ENCODE results near the gene HOXA11. TPM values are rescaled to one million over a fixed set of nuclear protein-coding genes. Genes with fewer than 3 reads are reported as not detected.

HOXA11 gene
- total RNA-seq, 1 donor from 2014 or later, result not detected

DNA sequence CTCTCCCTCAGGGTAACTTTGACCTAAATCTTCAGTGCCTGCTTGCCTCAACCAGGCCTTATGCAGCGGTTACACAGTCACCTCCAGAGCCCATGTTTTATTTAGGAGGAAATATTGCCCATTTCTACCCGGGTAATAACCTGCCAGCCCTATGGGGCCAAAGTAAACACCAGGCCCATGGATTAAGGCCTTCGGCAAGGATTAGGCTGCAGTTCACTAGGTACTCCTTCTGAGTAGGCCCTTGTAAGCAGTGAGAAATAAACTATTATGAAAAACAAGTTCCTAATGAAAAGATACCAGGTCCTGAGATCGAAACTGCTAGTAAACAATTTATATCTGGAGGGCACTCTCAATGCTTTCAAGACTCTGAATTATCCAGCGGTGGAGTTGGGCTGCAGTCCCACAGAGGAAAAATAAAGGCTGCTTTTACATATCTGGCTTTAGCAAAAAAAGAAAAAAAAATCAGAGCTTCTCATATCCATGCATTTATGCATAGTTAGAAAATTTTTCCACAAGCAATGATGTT is 7.2 kb downstream of the HOXA11 start:
- TF ChIP-seq, protein P1, sequence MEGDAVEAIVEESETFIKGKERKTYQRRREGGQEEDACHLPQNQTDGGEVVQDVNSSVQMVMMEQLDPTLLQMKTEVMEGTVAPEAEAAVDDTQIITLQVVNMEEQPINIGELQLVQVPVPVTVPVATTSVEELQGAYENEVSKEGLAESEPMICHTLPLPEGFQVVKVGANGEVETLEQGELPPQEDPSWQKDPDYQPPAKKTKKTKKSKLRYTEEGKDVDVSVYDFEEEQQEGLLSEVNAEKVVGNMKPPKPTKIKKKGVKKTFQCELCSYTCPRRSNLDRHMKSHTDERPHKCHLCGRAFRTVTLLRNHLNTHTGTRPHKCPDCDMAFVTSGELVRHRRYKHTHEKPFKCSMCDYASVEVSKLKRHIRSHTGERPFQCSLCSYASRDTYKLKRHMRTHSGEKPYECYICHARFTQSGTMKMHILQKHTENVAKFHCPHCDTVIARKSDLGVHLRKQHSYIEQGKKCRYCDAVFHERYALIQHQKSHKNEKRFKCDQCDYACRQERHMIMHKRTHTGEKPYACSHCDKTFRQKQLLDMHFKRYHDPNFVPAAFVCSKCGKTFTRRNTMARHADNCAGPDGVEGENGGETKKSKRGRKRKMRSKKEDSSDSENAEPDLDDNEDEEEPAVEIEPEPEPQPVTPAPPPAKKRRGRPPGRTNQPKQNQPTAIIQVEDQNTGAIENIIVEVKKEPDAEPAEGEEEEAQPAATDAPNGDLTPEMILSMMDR (IDR thresholded peaks at IDR 0.05; ENCODE audit: insufficient read depth, low read length, severe bottlenecking), result no peak
- FAIRE-seq, result no peak
- Histone ChIP-seq H3K4me3 (ENCODE audit: low read depth, low read length) (no peak overlapping the region), H3K27me3 (ENCODE audit: control insufficient read depth, insufficient read depth, low read length) (peaks cover 63% of the 10 kb centered on the region), H3K36me3 (ENCODE audit: control insufficient read depth, insufficient read depth, low read length) (no peaks in the 10 kb centered on the region)
- no peak for DNase-seq (ENCODE audit: low read depth)

DNA sequence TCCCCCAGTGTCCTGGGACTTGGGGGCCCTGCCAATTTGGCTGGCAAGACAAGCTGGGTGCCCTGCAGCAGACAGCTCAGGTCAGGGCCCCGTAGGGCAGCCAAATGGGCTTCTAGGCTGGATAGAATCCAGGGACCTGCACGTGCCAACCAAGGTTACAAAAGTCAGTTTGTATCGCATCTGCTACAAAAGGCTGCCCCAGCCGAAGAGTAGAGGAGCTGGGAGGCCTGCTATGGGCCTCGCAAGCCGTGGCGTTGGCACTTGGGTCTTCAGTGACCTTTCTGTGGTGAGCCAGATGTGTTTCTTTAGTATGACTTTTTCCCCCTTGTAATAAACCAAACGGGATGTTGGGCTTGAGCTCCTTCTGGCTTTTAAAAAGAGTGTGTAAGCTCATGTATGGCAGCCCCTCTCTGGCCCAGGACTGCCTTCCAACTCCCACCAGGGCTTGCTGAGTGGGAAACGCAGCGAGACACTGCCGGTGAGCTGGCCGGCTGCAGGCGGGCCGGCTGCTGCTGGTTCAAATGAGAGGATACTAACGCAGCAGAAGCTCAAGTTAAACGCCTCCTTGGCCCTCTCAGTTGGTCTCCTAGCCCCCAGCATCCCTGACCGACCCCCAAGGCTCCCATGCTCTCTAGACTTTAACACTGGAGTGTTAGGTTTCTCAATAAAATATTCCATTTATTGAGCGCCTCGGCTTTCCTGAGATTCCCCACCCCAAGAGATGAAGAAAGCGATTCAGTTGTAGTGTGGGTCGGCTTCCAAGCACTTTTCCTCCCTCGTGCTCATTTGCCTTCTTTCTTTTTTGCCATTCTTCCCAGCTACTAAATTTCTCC is 7.9 kb downstream of the HOXA11 start:
- no peak for DNase-seq (ENCODE audit: low read depth)
- TF ChIP-seq, protein P1 (IDR thresholded peaks at IDR 0.05; ENCODE audit: insufficient read depth, low read length, severe bottlenecking), result no peak
- no peak for FAIRE-seq
- Histone ChIP-seq H3K27me3 (ENCODE audit: control insufficient read depth, insufficient read depth, low read length) (peaks cover 63% of the 10 kb centered on the region), H3K36me3 (ENCODE audit: control insufficient read depth, insufficient read depth, low read length) (no peaks in the 10 kb centered on the region), H3K4me3 (ENCODE audit: low read depth, low read length) (no peak overlapping the region)

DNA sequence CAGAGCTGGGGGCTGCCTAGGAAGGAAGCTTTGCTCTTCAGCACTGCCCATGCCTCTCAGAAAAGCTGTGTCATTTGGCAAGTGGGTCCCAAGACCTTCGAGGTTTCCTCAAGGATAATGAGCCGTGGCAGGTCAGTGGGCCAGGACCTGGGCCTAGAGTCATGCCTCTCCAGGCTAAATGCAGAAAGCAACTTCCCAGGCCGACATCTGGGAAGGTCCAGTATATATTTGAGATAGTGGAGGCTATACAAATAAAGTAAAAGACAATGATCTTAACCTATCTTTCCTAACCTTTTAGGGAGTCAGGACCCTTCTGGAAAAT is 8.5 kb downstream of the HOXA11 start:
- H3K27me3 ChIP-seq (ENCODE audit: control insufficient read depth, insufficient read depth, low read length), result peaks cover 68% of the 10 kb centered on the region
- no peaks in the 10 kb centered on the region for H3K36me3 ChIP-seq (ENCODE audit: control insufficient read depth, insufficient read depth, low read length)
- H3K4me3 ChIP-seq (ENCODE audit: low read depth, low read length), result no peak overlapping the region
- TF ChIP-seq, protein P1 (IDR thresholded peaks at IDR 0.05; ENCODE audit: insufficient read depth, low read length, severe bottlenecking), result no peak
- FAIRE-seq, result no peak
- no peak for DNase-seq (ENCODE audit: low read depth)

DNA sequence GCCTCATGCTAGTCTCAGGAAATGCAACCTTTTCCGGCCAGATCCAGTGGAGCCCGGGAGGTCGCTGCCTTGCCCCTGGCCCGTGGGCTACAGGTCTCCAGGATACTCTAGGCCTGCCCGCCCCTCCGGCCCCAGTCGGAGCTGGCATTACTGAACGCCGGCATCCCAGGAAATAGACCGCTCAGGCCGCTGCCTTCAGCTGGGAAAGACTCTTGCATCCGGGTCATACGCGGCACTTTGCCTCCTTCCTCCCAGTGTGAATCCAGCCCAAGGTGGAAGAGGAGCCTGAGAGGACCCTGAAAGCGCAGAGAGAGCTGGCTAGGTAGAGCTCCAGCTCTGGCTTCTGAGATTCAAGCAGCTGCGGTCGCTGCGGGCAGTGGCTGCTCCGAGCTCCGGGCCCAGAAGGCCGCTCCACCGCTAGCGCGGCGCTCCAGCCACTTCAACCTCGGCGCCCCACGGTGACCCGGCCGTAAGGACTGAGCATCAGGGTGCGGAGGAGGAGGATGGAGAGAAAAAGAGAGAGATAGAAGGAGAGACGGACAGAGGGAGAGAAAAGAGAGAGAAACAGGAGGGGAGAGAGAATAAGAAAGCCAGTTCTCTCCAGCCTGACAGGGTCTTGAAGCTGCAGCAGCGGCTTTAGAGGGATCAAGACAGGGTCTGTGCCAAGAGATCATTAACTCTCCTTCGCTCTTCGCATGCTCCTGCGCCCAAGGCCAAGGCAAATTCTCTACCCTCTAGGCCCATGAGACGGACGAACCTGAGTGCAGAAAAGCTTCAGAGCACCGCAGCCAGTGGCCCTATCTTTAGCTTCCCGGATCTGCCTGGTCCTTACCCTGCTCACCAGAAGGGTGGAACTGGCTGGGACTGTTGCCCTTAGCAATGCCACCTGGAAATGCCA is 9.2 kb downstream of the HOXA11 start:
- FAIRE-seq, result no peak
- TF ChIP-seq, protein P1 (IDR thresholded peaks at IDR 0.05; ENCODE audit: insufficient read depth, low read length, severe bottlenecking), result no peak
- Histone ChIP-seq H3K4me3 (ENCODE audit: low read depth, low read length) (no peak overlapping the region), H3K36me3 (ENCODE audit: control insufficient read depth, insufficient read depth, low read length) (no peaks in the 10 kb centered on the region), H3K27me3 (ENCODE audit: control insufficient read depth, insufficient read depth, low read length) (peaks cover 73% of the 10 kb centered on the region)
- no peak for DNase-seq (ENCODE audit: low read depth)

DNA sequence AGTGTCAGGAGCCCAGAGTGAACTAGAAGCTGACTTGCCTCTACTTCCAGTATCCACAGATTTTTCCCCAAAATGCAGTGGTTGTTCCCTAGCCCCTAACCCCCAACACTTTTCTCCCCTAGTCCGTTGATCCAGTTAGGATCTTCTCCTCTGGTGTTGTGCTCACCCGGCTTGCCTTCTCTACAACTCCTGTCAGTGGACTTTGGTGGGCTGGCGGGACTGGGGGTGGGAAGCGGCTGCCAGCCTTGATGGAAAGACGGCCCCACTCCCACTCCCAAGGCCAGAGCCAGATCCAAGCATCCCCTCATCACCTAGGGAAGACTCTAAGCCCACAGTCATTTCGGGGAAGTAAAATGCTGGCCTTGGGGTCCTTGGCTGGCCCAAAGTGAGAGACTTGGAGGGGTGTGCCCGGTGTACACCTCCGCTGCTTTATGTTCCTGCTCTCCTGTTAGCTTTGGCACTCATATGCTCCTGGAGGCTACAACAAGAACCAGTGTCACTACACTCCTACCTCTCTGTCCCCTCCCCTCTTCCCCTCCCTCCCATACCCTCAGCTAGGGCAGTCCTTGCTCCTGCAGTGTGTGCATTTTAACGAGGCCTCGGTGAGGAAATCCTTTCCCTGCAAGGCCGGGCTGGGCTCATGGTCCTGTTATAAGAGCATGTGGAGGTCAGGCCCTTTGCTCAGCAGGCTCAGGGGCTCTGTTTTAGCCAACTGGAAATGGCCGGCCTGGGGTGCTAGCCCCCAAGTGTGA is 10.0 kb downstream of the HOXA11 start:
- Histone ChIP-seq H3K27me3 (ENCODE audit: control insufficient read depth, insufficient read depth, low read length) (peaks cover 69% of the 10 kb centered on the region), H3K36me3 (ENCODE audit: control insufficient read depth, insufficient read depth, low read length) (no peaks in the 10 kb centered on the region), H3K4me3 (ENCODE audit: low read depth, low read length) (no peak overlapping the region)
- TF ChIP-seq, protein P1 (IDR thresholded peaks at IDR 0.05; ENCODE audit: insufficient read depth, low read length, severe bottlenecking), result no peak
- FAIRE-seq (no peak), DNase-seq (ENCODE audit: low read depth) (no peak)

All from bronchial epithelial cell (primary cell).